HG03354 (cell line): ENCODE results near the gene CDCA7.
"Not testable (repeated sequence)": the region's sequence is repeated elsewhere in the genome, so short reads cannot be mapped to it uniquely, and the experiment has no call there.

ENCODE experiments used
- ATAC-seq: cut with Tn5 transposase; IDR thresholded peaks from one replicate; pipeline ENCODE4 v1.9.1; 2021; ENCODE audit warnings: mild to moderate bottlenecking; ENCODE audit not compliant: unreplicated experiment, poor library complexity, severe bottlenecking

CDCA7 gene

DNA sequence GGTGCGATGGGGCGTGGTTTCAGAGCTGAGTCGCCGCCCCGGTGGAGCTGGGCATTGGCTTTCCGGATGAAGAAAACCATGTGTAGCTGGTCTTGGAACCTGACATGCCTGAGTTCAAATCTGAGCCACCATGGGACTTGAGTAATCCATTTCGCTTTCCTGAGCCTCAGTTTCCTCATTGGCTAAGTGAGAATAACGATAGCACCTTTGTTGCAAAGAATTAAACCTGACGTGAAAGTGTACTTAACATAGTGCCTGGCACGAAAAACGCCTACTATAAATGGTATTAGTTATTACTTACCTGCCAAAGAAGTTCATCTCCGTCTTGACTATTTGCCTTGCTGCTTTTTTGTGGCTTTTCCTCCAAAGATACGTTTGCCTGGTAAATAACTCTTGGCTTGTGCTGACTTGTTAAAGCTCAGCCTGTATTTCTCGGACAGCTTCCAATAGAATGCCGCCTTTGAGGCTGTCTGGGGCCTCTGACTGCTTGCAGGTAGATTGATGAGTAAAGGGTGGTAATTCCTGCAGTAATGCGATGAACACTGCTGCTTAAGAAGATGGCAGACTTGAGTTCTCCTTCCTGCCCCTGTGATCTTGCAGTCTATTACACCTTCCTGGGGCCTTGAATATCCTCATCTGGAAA lies 1.3 kb downstream of the CDCA7 start:
- no peak for ATAC-seq

DNA sequence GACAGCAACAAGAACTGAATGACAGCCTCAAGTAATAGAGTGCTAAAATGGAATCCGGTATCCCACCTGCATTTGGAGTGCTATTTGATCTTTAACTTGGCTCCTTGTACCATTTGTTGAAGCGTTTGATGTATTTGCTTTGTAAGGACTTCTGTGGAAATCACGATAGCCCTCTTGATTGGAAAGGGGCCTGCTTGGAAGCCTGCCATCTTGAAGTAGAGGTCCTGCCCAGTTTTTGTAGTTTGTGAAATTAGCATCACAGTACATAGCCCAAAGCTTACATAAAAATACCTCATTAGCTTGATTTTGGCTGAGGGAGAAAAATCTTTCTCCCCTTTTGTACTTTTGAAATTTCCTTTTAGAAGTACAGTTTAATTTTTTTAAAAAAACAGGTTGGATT lies 2.7 kb downstream of the CDCA7 start:
- no peak for ATAC-seq

DNA sequence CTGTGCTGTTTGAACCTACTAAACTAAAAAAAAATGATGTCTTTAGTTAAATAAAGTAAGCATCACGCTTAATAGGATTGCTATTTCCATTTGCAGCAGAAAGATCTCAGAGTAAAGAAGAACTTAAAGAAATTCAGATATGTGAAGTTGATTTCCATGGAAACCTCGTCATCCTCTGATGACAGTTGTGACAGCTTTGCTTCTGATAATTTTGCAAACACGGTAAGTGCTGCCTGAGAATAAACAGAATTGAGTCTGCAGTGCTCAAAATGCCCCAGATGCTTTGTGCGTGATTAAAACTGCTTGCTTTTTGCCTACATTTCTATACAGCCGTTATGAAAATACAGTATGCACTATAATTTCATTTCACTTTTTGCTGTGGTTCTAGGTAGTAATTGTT lies 3.9 kb downstream of the CDCA7 start:
- no peak for ATAC-seq

DNA sequence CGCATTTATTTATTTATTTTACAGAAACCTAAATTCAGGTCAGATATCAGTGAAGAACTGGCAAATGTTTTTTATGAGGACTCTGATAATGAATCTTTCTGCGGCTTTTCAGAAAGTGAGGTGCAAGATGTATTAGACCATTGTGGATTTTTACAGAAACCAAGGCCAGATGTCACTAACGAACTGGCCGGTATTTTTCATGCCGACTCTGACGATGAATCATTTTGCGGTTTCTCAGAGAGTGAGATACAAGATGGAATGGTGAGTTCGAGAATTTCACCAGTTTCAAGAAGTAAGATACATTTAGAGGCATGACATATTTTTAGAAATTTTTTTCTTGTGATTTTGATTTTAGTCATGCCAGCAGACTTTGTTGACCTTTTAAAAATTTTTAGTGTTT lies 4.6 kb downstream of the CDCA7 start:
- no peak for ATAC-seq

DNA sequence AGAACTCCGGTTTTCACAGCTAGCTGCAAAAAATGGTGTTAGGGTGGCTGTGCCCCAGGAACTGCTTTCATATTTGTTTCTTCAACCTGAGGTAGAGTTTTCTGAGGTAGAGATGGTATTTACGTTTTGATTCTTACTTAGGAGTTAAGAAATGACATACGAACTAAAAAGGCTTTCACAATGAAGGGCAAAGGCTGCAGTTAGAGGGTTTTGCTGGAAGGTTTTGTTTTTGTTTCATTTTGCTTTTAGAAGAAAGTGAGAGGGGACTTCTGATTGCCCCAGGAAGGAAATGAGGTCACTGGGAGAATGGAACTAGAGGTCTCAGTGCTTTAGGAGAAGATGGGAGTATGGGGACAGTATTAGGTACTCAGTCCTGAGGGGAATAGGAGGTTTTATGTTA lies 15.5 kb downstream of the CDCA7 start:
- ATAC-seq = no peak

- ATAC-seq = no peak
Observed at GRCh38 chr2:173371023-173371422, 16.4 kb downstream of the CDCA7 start.

GRCh38 chr2:173373290-173373689 lies 18.6 kb downstream of the CDCA7 start:
- ATAC-seq = no peak

GRCh38 chr2:173374634-173375033 lies 20.0 kb downstream of the CDCA7 start:
- ATAC-seq = no peak

DNA sequence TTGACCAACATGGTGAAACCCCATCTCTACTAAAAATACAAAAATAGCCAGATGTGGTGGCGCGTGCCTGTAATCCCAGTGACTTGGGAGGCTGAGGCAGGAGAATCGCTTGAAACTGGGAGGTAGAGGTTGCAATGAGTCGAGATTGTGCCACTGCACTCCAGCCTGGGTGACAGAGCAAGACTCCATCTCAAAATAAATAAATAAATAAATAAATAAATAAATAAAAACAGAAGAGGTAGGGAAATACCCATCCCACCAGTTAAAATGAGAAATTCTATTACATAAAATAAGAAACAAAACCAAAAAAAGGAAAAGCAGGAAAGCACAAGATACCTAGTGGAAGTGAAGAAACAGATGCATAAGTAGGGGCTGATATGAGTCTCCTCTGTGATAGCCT lies 30.9 kb downstream of the CDCA7 start:
- not testable (repeated sequence) for ATAC-seq

GRCh38 chr2:173386021-173386737 lies 31.5 kb downstream of the CDCA7 start:
- no peak for ATAC-seq

DNA sequence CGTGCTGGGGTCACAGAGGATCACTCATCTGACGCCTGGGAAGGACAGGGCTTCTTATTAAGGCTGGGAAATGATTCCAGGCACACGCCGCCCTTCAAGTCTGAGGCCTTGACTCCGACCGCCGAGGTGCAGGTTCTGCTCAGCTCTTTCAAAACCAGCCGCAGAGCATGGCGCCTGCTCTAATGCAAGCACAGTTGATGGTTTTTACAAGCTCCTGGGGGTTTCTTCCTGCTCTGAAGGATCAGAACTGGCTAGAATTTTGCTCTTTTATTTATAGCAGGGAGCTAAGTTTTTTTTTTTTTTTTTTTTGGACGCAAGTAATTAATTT lies 32.0 kb downstream of the CDCA7 start:
- no peak for ATAC-seq

DNA sequence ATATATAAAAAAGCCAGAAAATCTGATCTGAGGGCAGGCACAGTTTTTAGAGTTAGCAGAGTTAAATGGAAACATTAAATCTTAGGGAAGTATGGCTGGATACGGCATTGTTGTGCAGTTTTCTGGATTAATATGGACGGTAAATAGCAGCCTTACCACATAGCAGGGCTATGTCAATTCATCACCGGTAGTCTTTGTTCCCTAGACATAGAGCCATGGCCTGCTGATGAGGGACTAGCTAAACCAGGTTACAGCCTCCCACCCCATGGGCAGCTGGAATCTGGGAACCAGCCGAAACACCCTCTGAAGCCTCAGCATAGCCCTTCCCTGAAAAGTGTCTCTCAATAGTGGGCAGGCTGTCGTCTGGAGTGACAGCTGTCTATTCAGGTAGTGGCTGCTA lies 32.4 kb downstream of the CDCA7 start:
- no peak for ATAC-seq

GRCh38 chr2:173387660-173388059 lies 33.0 kb downstream of the CDCA7 start:
- ATAC-seq = no peak

DNA sequence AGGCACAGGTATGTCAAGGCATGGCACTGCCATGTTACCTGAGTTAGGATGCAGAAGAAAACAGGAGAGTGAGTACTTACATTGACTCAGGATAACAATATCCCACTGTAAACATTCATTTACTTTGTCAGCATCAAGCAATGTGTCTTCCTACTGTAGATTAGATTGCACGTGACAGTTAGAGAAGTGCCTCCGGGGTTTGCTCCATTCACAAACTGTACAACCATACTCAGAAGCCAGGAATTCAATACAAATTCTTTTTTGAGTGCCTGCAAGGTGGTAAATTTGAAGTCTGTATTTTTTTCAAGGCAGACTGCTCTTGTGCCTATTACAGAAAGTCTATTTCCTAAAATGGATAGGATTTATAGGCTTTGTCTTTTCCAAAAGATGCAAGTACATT lies 34.1 kb downstream of the CDCA7 start:
- ATAC-seq = no peak

GRCh38 chr2:173390036-173390435 lies 35.4 kb downstream of the CDCA7 start:
- ATAC-seq = no peak

GRCh38 chr2:173392731-173393130 lies 38.1 kb downstream of the CDCA7 start:
- ATAC-seq = no peak

DNA sequence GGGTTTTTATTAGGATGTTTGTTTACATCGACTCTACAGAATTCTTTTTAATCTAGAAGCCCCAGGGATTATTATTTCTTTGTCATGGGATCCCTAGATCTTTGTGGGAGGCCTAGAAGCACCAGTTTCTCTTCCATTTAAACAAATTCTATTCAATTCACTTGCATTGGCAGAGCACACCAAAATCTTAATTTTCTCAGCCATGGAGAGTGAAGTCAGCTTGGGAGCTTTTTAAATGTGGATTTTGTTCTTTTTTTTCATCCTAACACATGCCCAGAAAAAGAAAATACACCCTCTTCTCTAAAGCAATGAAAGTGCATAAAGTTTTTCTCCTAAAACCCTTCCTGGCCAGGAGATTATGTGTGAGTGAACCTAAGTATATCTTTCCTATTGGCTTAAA lies 38.5 kb downstream of the CDCA7 start:
- ATAC-seq = no peak

DNA sequence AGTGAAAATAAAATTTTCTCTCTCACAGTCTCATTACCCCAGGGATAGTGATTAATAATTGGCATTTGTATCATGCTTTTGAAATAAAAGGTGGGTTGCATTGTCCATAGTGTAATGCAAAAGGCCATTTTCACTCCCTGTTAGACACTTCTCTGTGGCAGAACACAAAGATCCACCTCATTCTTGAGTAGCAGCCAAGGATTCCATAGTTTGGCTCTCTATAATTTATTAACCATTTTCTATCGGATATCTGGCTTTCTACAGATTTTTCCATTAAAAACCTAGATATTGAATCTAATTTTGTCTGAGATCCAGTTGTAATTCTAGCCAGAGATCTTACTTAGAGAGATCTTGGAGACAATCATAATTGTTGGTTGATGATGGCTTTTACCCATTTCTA lies 39.0 kb downstream of the CDCA7 start:
- ATAC-seq = no peak

DNA sequence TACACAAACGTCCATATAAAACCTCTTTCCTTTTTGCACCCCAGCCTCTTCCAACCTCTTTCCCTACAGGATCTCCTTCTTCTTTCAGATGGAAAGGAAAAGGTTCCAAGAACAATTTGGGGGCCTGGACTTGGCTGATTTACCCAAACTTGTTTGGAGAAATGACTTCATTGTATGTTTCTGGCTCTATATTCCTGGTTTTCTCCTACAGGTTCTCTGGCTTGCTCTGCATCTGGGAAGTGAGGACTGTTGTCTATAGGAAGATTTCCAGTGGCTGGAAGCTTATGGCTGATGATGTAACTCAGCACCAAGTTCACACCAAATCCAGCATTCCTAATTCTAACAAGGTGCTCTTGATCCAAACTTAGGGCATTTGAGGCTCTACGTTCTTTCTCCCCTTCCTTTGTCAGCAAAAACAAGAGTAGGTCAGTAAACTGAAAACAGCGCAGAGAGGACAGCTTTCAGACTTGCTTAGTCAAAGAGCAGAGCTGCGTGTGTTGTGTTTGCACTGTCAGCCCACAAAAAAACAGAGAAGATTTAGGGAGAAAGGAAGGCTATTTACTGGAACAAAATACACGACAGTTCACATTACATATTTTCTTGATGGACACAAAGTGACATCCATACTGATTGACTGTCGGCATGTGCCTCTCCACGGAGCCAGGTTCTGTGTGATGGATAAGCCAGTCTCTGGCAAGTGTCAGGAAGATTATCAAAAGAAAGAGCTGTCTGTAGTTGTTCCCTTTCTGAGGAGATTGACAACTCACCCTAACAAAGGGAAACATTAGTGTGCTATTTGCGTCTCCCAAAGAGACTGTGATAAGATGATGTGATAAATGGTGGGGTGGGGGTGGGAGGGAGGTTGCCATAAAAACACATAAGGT lies 39.7 kb downstream of the CDCA7 start:
- ATAC-seq = no peak

DNA sequence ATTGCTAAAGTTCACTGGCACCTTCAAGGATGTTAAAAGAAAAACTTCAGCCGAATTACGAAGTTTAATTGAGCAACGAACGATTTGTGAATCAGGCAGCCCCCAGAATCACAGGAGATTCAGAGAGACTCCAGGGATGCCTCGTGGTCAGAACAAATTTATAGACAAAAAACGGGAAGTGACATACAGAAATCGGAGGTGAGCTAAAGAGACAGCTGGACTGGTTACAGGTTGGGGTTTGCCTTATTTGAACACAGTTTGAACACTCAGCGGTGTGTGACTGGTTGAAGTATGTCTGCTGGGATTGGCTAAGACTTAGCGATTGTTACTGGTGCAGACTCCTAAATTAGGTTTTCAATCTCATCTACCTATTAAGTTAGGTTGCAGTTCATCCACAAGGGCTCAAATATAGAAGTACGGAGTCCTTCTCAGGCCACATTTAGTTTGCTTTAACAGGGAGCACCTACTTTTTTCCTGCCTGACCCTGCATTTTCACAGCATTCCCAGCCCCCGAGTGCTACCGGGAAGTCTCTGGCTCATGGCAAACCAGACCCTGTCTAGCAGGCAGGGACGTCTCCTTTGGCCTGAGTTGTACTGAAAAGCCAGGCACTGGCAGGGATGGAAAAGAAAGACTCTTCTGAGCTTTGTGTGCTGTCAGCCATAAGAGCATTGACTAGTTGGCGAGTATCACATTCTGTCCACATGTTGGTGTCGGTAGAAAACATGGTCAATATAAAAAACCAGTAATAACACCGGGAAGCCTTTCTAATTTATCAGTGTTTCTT lies 41.1 kb downstream of the CDCA7 start:
- ATAC-seq = no peak
